Left ventricle myocardium inferior (tissue), 1 donor: ENCODE measurements around the gene S100A13. TPM values are rescaled to one million over a fixed set of nuclear protein-coding genes. Genes with fewer than 3 reads are reported as not detected.
A peak's percentile ranks its signal among the peaks of the same experiment; 100 is the strongest.

ENCODE experiments used
- DNase-seq: peaks from one replicate; pipeline ENCODE4 v3.0.0-alpha.2; 2020
- H3K27ac ChIP-seq: fragments of 200-600 bp; replicated peaks from 2 replicates; pipeline ENCODE4 v1.8.0; 2021
- H3K27me3 ChIP-seq: fragments of 200-600 bp; 2 replicates; pipeline ENCODE4 v1.8.0; 2021; ENCODE audit warnings: low read depth
- H3K36me3 ChIP-seq: fragments of 200-600 bp; 2 replicates; pipeline ENCODE4 v1.8.0; 2021
- H3K4me1 ChIP-seq: fragments of 200-600 bp; 2 replicates; pipeline ENCODE4 v1.8.0; 2021
- H3K4me3 ChIP-seq: fragments of 200-600 bp; 2 replicates; pipeline ENCODE4 v1.8.0; 2021; ENCODE audit warnings: mild to moderate bottlenecking, moderate library complexity
- H3K9me3 ChIP-seq: fragments of 200-600 bp; replicated peaks from 2 replicates; pipeline ENCODE4 v1.8.0; 2021
- intact Hi-C: fragments of 100-400 bp; cut with micrococcal nuclease; formaldehyde crosslinking; loops from one replicate; pipeline ENCODE4 v1.11.0; 2022
- total RNA-seq: library from RNA; stranded (reverse); fragmentation: NEBNext Ultra II Directional; extraction: Animal tissue kit (Norgen Biotek cat#: 25700); gene quantifications from one replicate; pipeline ENCODE4 v1.2.1, GENCODE V29; 2021
- TF ChIP-seq, protein P1 (sequence below): fragments of 200-600 bp; IDR thresholded peaks from 2 replicates; pipeline ENCODE4 v1.8.0; 2021; ENCODE audit warnings: antibody characterized with exemption, mild to moderate bottlenecking, borderline replicate concordance
- donor health status: DM: no; HTN: yes; CAD: no; lungs with severe emphysema.

The S100A13 gene
- total RNA-seq, 1 donor from 2014 or later, result 131 TPM

DNA sequence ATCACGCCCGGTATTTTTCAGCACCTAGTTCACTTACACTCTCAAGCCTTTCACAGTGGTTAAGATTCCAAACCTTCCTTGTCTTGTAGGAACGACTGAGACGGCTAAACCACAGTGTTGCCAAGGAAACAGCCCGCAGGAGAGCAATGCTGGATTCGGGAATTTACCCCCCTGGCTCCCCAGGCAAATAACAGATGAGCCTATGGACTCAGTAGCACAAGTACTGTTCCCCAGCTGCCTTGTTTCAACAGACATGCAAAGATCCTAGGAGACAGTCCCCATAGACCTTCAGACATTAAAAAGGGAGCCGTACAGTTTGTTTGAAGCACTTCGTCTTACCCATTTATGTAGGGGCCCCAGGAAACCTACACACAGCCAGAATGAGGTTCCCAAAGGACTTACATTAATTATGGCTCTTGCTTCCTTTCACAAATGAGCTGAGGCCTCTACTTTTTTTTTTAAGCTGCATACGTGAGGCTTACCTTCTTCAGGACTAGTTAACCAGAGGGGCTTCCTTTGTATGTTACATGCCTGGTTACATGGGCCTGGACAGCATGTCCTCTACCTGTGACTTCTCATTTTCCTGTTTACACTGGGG is 33.9 kb upstream of the S100A13 start:
- peaks cover 63% of the 10 kb centered on the region for H3K36me3 ChIP-seq
- H3K4me3 ChIP-seq, result no peak overlapping the region
- no peaks in the 10 kb centered on the region for H3K9me3 ChIP-seq
- H3K4me1 ChIP-seq, result peaks cover 23% of the 10 kb centered on the region
- no peak overlapping the region for H3K27ac ChIP-seq
- TF ChIP-seq, protein P1, sequence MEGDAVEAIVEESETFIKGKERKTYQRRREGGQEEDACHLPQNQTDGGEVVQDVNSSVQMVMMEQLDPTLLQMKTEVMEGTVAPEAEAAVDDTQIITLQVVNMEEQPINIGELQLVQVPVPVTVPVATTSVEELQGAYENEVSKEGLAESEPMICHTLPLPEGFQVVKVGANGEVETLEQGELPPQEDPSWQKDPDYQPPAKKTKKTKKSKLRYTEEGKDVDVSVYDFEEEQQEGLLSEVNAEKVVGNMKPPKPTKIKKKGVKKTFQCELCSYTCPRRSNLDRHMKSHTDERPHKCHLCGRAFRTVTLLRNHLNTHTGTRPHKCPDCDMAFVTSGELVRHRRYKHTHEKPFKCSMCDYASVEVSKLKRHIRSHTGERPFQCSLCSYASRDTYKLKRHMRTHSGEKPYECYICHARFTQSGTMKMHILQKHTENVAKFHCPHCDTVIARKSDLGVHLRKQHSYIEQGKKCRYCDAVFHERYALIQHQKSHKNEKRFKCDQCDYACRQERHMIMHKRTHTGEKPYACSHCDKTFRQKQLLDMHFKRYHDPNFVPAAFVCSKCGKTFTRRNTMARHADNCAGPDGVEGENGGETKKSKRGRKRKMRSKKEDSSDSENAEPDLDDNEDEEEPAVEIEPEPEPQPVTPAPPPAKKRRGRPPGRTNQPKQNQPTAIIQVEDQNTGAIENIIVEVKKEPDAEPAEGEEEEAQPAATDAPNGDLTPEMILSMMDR, result no peak
- intact Hi-C loops, result no loop called here
- no peaks in the 10 kb centered on the region for H3K27me3 ChIP-seq
- no peak for DNase-seq

DNA sequence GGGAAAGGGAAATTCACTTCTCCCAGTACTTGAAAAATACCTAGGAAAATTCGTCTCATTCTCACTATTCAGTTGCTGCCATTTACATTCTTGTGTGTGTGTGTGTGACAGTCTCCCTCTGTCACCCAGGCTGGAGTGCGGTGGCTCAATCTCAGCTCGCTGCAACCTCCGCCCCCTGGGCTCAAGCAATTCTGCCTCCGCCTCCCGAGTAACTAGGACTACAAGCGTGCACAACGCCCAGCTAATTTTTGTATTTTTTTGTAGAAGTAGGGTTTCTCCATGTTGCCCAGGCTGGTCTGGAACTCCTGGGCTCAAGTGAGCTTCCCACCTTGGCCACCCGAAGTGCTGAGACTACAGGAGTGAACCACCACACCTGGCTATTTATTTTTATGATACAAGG is 32.4 kb upstream of the S100A13 start:
- Histone ChIP-seq H3K36me3 (peaks cover 47% of the 10 kb centered on the region), H3K9me3 (no peaks in the 10 kb centered on the region), H3K27me3 (no peaks in the 10 kb centered on the region), H3K4me3 (peak overlapping the region; percentile 92), H3K27ac (peak overlapping the region; percentile 98), H3K4me1 (peaks cover 23% of the 10 kb centered on the region)
- intact Hi-C loops, result no loop called here
- TF ChIP-seq, protein P1, result no peak
- no peak for DNase-seq

DNA sequence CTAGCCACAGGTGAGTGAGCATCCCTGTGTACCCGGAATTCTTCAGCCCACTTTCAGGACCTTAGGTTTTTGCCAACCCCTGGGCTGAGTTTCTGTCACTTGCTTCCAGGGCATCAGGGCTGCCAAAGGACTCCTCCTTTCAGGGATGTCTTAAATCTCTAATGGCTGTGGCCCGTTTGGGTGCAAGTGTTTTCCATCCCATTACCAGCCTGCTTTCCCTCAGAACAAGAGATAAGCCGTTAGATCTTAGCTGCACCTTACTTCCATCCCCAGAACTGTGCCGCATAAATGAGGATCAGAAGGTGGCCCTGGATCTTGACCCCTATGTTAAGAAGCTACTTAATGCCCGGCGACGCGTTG is 31.9 kb upstream of the S100A13 start:
- no peaks in the 10 kb centered on the region for H3K27me3 ChIP-seq
- TF ChIP-seq, protein P1, result no peak
- DNase-seq, result no peak
- peaks cover 23% of the 10 kb centered on the region for H3K4me1 ChIP-seq
- H3K4me3 ChIP-seq, result peak overlapping the region; percentile 92
- peak overlapping the region; percentile 98 for H3K27ac ChIP-seq
- intact Hi-C loops, result no loop called here
- H3K36me3 ChIP-seq, result peaks cover 42% of the 10 kb centered on the region
- H3K9me3 ChIP-seq, result no peaks in the 10 kb centered on the region

GRCh38 chr1:153658400-153659174 is 31.3 kb upstream of the S100A13 start, which contains the start of gene SNAPIN:
Gene SNAPIN (plus strand): TSS chr1:153658703. CDS start chr1:153658744, 41 bp downstream.
- Histone ChIP-seq H3K9me3 (no peaks in the 10 kb centered on the region), H3K4me1 (peaks cover 23% of the 10 kb centered on the region), H3K27ac (peak within 1 kb of the TSS; percentile 98), H3K36me3 (peaks cover 36% of the 10 kb centered on the region), H3K4me3 (peak within 1 kb of the TSS; percentile 92), H3K27me3 (no peaks in the 10 kb centered on the region)
- DNase-seq, result peak; percentile 93
- TF ChIP-seq, protein P1, result peak; percentile 35
- intact Hi-C loops, result no loop called here

- TF ChIP-seq, protein P1, result no peak
- Histone ChIP-seq H3K4me3 (no peak overlapping the region), H3K9me3 (no peaks in the 10 kb centered on the region), H3K27me3 (no peaks in the 10 kb centered on the region), H3K36me3 (peaks cover 6% of the 10 kb centered on the region), H3K4me1 (peaks cover 23% of the 10 kb centered on the region), H3K27ac (no peak overlapping the region)
- no peak for DNase-seq
- intact Hi-C loops, result no loop called here
Measured at GRCh38 chr1:153655333-153655732, 28.0 kb upstream of the S100A13 start.
